NCI-H2227 (cell line): ENCODE results near the gene KLK4.

Experiments used
- DNase-seq: peaks from one replicate; lab custom pipeline; 2025; ENCODE audit not compliant: unreplicated experiment; lab: John Stamatoyannopoulos, UW

The KLK4 gene, protein sequence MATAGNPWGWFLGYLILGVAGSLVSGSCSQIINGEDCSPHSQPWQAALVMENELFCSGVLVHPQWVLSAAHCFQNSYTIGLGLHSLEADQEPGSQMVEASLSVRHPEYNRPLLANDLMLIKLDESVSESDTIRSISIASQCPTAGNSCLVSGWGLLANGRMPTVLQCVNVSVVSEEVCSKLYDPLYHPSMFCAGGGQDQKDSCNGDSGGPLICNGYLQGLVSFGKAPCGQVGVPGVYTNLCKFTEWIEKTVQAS

DNA sequence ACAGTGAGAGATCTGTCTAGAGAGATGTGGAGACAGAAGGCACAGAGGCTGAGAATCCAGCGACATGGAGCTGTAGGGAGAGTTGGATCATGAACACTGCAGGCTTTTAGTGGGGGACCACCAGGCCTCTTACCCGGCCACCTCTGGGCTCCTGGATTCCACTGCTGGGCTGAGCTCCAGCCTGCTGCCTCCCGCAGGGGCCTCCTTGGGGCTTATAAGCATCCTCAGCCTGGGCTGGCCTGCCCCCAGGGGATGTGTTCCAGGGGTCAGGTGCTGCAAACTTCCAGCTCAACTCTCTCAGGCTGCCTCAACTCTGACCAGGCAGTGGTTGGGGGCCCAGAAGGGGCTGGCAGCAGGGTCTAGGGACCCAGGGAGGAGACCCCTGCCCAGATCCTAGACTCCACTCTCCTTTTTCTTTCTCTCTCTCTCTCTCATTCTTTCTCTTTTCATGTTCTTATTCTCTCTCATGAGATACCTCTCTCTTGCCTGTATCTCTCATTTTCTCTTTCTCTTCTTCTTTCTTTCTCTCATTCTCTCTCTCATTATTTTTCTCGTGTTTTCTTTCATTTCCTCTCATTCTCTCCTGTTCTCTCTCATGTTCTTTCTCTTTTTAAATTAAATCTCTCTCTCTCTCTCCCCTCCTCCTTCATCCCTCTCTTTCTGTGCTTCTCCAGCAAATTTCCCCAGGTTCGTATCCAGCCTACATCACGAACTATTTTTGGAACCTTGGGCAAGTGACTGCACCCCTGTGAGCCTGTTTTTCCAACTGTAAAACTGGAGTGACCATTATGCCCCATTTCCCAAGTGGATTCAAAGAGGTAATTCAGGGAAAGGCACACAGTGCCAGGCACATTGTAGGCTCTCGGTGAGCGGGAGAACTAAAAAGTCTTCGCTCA, at the start of gene KLK4:
Gene KLK4, minus strand, starts transcription at position 190 of the 896 bp plus-strand sequence. CDS start 657 bp downstream, outside the sequence.
- DNase-seq = no peak

DNA sequence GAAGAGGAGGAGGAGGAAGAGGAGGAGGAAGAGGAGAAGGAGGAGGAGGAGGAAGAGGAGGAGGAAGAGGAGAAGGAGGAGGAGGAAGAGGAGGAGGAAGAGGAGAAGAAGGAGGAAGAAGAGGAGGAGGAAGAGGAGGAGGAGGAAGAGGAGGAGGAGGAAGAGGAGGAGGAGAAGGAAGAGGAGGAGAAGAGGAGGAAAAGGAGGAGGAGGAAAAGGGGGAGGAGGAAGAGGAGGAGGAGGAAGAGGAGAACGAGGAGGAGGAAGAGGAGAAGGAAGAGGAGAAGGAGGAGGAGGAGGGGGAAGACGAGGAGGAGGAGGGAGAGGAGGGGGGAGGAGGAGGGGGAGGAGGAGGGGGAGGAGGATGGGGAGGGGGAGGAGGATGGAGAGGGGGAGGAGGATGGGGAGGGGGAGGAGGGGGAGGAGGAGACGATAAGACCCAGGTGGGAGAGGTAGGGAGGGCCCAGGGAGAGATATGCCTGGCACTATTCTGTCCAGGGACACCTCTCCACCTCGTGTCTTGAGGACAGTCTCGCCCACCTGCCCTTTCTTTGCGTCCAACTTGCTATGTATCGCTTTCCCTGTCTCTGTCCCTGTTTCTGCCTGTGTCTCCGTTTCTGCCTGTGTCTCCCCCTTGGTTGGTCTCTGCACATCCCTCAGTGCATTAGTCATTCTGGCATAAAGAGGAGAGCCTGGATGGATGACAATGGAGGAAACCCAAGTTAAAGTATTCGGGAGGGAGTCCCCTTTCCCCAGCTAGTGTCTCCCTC, 48.7 kb upstream of the KLK4 start:
- no peak for DNase-seq

DNA sequence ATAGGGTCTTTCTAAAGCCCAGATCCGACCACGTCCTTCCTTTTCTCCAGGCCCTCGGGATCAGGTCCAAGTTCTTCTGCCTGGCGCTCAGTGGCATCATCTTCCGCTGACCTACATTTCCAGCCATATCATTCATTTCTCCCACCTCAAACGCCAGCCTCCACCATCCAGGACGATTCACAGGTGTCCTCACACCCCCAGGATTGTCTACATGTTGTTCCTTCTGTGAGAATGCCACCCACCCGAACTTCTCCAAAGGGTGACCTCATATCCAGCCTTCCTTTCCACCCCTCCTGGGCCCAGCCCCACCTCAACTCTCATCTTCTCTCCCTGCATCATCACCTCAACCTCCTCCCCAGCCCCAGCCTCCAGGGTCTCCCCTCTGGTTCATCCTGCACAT, 46.4 kb upstream of the KLK4 start:
- no peak for DNase-seq

DNA sequence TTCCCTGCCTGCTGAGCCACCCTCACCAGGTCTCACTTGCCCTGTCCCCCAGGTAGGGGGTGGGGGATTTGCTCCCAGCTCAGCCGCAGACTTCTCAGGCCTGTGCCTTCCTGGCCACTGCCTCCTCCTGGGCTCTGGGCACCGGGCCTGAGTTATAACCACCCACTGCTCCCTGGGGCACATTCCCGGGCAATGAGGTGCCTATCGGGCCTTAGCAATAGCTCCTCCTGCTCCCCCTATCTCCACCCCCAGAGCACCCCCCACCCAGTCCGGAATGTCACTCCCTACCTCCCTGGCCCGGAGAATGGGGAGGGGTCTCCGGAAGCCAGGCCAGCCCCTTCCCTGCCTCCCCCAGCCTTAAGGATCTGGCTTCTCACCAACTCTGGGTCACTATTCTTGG, 41.7 kb upstream of the KLK4 start, which contains the start of gene KLK5:
Gene KLK5, minus strand, starts transcription at position 129 of the 400 bp plus-strand sequence. CDS start 381 bp downstream, outside the sequence.
- no peak for DNase-seq

DNA sequence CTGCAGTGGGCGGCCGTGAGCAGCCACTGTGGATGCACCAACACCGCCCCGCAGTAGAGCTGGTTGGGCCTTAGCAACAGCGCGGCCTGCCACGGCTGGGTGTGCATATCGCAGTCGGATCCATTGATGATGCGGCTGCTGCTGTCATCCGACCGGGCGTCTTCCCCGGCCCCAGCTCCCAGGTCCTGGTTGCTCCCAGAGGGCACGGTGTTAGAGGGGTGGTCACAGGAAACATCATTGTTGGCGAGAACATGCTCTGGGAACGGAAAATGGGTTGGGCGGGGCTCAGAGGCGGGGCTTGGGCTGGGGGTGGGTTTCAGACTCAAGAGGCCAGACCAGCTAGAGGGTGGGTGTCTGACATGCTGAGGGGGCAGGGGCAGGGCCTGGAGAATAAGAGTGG, 38.7 kb upstream of the KLK4 start:
- DNase-seq = peak; percentile 31

DNA sequence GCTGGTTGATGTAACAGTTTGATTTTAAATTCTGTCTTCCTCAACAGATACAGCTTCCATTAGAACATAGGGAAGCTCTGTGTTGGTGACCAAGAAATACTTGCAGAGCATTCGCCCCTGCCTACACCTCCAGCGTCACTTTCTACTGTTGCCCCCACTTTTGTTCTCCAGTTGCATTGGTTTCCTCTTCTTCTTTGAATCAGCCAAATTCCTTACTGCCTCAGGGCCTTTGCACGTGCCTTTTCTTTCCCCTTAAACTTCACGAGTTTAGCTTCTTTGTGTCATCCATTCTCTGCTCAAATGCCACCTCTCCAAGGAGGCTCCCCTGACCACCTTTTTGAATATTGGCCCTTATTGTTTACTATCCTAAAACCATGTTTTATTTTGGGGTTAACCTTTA, 35.9 kb upstream of the KLK4 start:
- no peak for DNase-seq

DNA sequence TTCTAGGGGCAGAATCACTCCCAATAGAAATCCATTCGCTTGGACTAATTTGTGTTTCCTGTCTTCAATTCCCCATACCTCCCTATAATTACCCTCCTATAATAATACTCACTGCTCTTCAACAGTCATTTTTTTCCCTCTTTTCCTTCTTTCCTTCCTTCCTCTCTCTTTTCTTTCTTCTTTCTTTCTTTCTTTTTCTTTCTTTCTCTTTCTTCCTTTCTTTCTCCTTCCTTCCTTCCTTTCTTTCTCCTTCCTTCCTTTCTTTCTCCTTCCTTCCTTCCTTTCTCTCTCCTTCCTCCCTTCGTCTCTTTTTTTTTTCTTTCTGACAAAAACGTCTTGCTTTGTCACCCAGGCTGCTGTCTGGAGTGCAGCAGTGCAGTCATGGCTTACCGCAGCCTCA, 33.6 kb upstream of the KLK4 start:
- no peak for DNase-seq

DNA sequence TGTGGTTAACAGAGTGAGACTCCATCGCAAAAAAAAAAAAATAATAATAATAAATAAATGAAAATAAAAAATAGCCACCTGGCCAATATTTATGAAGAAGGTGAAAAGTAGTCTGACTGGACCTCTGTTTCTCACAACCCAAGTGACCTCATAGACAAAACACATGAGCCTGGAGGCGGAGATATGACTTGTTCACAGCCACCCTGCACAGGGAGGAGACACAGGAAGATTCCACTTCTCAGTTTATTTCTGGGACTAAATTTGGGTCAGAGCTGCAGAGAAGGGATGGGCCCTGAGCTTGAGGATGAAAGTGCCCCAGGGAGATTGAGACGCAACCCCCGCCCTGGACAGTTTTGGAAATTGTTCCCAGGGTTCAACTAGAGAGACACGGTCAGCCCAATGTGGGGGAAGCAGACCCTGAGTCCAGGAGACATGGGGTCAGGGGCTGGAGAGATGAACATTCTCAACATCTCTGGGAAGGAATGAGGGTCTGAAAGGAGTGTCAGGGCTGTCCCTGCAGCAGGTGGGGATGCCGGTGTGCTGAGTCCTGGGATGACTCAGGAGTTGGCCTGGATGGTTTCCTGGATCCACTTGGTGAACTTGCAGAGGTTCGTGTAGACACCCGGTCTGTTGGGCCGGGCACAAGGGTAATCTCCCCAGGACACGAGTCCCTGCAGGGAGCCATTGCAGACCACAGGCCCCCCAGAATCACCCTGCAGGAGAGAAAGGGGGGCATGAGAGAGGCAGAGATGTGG, 32.1 kb upstream of the KLK4 start:
- no peak for DNase-seq

DNA sequence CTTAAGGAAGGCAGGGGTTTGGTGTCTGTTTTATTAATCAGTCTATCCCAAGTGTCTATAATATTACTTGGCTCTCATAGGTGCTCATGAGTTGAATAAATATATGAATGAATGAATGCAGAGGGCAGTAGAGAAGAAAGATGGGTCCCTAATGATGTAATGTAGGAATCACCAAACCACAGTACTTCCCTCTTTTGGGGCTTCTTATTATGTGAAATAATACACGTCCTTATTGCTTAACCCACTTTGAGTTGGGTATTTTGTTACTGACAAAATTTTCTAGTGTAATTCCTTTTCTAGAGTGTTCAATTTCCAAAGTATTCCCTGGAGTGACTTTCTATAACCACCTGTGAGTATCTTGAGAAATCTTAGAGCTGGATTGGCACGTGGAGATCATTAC, 28.4 kb upstream of the KLK4 start:
- no peak for DNase-seq

DNA sequence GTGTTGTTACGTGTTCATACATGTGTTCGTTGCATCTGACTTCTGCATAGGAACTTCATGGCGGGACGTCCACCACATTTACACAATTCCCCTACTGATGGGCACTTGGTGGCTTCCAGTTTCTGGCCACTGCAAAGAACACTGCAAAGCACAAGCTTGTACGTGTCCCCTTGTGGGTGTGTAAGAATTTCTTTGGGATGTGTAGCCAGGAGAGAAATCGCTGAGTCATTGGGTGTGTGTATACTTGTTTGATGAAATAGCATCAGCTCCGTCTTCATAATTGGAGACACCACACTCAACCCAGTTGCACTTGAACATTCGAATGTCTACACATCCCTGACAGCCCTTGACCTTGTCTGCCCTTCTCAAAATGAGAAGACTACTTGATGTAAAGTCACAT, 22.4 kb upstream of the KLK4 start:
- DNase-seq = no peak

DNA sequence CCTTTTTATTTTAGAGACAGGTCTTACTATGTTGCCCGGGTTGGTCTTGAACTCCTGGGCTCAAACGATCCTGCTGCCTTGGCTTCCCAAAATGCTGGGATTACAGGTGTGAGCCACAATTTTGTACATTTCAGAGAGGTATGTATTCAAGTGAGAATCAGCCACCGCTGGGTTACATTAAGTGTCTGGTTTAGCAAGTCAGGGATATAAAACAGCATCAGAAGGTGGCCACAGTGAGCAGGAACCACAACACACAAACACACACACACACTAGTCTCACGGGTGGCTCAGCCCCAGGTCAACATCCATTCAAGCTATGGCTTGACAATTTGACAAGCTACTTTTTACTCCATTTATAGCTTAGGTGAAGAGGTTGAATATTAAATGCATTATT, 21.5 kb upstream of the KLK4 start:
- no peak for DNase-seq

DNA sequence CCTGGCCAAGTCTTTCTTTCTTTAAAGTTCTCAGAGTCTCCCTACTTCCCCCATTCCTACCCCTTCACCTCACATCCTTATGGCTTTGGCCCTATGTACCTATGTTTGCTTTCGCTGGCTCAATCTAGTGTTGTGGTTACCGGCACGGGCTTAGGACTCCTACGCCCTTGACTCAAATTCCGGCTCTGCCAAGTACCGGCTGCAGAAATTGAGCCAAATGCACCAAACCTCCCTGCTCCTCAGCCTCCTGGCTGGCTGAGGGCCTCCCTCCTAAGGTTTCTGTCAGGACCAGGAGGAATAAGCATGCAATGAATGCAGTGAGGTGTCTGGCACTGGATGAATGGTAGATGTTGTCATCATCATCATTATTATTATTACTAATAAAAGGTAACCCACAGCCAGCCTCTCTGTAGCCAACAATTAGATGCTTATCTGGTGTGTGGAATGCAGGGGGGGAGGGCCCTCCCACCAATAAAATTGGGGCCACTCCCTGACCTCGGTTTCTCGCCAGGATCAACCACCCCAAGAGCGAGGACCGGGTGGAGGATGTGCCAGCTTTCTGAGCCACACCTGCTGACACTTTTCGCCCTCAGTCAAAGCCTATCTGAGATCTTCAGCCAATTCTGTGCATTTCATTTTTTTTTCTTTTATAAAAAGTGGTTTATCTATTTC, 21.0 kb upstream of the KLK4 start:
- no peak for DNase-seq

DNA sequence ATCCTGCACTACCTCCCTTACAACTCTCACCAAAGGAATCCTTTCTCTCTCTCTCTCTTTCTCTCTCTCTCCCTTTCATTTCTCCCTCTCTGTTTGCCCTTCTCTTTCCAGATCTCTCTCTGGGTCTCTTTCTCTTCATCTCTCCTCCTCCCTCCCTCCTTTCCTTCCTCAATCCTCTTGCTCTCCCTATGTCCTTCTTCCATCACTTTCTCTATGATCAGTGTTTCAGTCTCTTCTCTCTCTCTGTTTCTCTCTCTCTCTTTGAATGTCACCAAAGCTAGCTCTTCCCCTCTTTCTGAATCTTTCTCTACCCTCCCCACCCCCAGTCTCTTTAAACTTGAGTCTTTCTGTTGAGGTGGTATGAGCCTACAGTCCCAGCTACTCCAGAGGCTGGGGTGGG, 19.8 kb upstream of the KLK4 start:
- no peak for DNase-seq

DNA sequence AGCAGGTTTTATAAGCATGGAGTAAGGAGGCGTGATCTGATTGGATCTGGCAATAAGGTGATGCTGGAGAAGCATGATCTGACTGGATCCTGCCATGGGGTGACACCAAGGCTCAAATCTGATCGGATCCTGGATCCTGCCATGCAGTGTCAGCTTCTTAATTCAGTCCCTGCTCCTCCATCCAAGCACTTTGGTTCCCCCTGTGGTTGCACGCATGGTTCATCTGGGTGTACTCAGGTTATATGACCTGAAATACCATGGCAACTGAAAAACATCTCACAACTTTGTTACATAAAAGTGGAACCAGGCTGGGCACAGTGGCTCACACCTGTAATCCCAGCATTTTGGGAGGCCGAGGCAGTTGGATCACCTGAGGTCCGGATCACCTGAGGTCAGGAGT, 17.6 kb upstream of the KLK4 start:
- no peak for DNase-seq

DNA sequence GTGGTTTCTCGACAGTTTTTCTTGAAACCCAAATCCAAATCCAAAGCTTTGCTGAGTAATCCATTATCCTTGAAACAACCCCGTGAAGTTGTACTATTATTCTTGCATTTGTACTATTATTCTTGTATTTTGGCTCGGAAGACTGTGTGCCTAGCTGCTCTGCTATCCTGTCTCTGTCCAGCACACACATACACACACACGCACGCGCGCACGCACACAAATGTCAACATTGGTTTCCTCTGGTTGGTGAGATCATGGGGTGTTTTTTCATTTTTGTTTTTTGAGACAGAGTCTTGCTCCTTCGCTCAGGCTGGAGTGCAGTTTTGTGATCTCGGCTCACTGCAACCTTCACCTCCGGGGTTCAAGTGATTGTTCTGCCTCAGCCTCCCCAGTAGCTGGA, 14.9 kb upstream of the KLK4 start:
- DNase-seq = no peak

DNA sequence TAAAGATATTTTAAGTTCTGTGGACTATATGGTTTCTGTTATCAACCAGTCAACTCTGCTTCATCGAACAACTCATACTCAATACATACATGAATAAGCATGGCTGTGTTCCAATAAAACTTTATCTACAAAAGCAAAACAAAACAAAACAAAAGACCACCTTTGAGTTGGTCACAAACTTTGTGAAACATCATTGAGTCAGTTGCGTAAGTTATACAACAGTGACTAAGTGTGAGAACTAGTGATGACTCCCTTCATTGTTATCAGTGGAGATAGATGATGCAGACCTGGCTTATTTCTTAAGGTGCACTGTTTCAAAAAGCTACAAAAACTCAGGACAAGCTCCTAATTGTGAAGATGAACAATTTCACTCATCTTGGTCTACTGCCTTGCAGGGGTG, 14.5 kb upstream of the KLK4 start:
- no peak for DNase-seq

DNA sequence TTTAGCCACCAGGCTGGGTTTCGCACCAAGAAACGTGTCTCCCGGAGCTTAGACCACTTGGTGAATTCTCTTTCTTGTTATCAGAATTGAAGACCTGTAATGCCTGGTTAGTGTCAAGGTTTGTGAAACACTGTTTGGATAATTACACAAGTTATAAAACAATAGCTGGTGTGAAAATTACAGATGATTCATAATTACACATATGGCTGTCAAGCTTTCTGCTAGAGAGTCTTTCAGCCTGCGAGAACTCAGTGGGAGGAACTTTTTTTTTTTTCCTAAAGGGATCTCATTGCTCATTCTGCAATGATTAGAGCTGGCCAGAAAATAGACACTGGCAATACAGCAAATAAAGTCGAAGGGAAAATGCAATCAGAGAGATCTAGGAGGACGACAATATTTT, 13.4 kb upstream of the KLK4 start:
- no peak for DNase-seq

DNA sequence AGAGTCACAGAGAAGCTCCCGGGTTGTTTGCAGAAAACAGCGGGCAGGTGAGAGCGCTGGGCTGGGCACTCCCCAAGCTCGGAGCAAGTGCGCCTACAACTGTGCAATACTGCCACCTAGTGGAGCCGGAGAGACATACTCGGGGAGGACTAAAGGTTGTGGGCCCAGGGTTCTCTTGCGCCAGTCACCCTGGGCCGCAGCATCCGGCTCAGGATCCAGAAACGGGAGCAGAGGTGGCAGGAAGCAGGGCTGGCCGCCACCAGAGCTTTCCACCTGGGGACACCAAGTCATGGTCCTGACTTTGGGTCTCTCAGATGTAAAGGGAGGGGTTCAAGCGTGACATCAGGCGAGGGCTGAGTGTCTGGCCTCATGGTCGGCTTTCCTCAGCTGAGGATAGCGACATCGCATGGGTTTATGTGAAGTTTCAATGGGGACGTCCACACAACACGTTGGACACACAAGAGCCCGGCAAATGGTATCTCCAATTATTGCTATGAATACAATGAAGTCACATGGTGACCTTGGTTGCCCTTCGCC, 11.2 kb upstream of the KLK4 start:
- peak; percentile 88 for DNase-seq

DNA sequence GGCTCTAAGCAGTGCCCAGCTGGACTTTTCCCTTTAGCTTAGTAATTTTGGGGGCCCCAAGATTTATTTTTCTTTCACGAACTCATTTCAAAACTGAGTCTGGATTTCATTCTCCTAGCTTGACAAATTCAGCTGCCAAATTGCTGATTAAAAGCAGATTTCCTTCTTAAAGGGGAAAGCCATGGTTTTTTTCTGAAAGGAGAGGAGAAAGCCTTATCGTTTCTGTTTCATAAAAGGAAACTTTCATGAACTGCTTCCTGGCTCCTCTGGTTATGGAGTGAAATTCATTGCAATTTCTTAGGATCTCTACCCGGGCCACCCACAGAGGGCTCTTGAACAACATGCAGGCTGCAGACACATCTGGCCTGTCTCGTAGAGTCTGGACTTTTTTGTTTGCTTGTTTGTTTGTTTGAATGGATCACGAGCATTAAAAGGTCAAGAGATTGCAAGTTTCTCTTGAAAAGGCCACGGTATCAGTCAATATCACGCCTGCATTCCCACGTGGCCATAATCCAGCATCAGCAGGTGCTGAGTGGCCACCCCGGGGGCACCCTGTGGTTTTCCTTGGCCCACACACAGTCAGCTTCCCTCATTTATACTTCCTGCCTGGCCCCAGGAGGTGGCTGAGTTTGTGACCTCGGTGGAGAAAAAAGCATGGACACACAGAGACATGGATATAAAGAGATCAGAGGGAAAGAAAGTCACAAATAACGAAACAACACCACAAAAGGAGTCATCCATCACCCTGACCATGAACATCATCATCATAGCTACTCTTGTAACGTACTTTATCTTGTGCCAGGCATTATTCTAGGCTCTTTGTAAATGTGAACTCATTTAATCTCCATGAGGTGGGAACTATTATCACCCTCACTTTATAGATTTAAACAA, 10.5 kb upstream of the KLK4 start:
- DNase-seq = no peak
